RKO (cell line): ENCODE measurements around the gene NDRG2.

Experiments used
- DNase-seq: peaks from one replicate; pipeline ENCODE4 v3.0.0-alpha.2; 2016; ENCODE audit warnings: low spot score

NDRG2 gene

GRCh38 chr14:21033133-21033698 is 8.4 kb upstream of the NDRG2 start:
- DNase-seq, result no peak

GRCh38 chr14:21032326-21033132 is 7.7 kb upstream of the NDRG2 start:
- no peak for DNase-seq

- DNase-seq, result no peak
Measured at GRCh38 chr14:21030531-21030930, 5.7 kb upstream of the NDRG2 start.

- DNase-seq, result no peak
Measured at GRCh38 chr14:21029917-21030316, 5.1 kb upstream of the NDRG2 start, which contains the start of gene TPPP2. TPPP2 (plus strand) TSS chr14:21030217; CDS start chr14:21030582, 365 bp downstream.

- DNase-seq, result no peak
Measured at GRCh38 chr14:21026988-21027315, 2.1 kb upstream of the NDRG2 start.

GRCh38 chr14:21026274-21026987 is 1.6 kb upstream of the NDRG2 start:
- no peak for DNase-seq

- no peak for DNase-seq
Measured at GRCh38 chr14:21025371-21026273, 761 bp upstream of the NDRG2 start.

- DNase-seq, result no peak
Measured at GRCh38 chr14:21023817-21024584, 860 bp downstream of the NDRG2 start.

- no peak for DNase-seq
Measured at GRCh38 chr14:21023174-21023573, 1.7 kb downstream of the NDRG2 start.

- DNase-seq, result no peak
Measured at GRCh38 chr14:21022686-21023085, 2.2 kb downstream of the NDRG2 start.

GRCh38 chr14:21020977-21021545 is 3.8 kb downstream of the NDRG2 start:
- no peak for DNase-seq

GRCh38 chr14:21019366-21019765 is 5.5 kb downstream of the NDRG2 start:
- no peak for DNase-seq

GRCh38 chr14:21018781-21019180 is 6.1 kb downstream of the NDRG2 start:
- DNase-seq, result no peak

GRCh38 chr14:21018286-21018685 is 6.6 kb downstream of the NDRG2 start:
- DNase-seq, result no peak

GRCh38 chr14:21017528-21018245 is 7.2 kb downstream of the NDRG2 start:
- no peak for DNase-seq

- DNase-seq, result no peak
Measured at GRCh38 chr14:21016413-21017190, 8.3 kb downstream of the NDRG2 start.

- DNase-seq, result no peak
Measured at GRCh38 chr14:21015312-21015711, 9.5 kb downstream of the NDRG2 start.

- DNase-seq, result peak; percentile 84
Measured at GRCh38 chr14:21014761-21015190, 10.1 kb downstream of the NDRG2 start.

GRCh38 chr14:21011136-21011535 is 13.7 kb downstream of the NDRG2 start:
- no peak for DNase-seq
